A549 (cell line): ENCODE results near the gene MLLT1. TPM values are rescaled to one million over a fixed set of nuclear protein-coding genes. Genes with fewer than 3 reads are reported as not detected.

Experiments used
- ATAC-seq, 2 experiments: fragments of 200-7000 bp in 1 of 2; fragments of >200 bp in 1 of 2; cut with Nextera tagmentation in 1 of 2; cut with Tn5 transposase in 1 of 2; 3 replicates each; pipeline versions ENCODE4 v1.8.0 to v1.9.1; 2018 to 2020; ENCODE audit warnings: mild to moderate bottlenecking in 1 of 2, moderate library complexity in 1 of 2
- CTCF ChIA-PET: fragments of 300-600 bp; sonication (Branson Sonifier 250); formaldehyde crosslinking; extraction: SDS; loops from one replicate; lab custom pipeline; 2021; ENCODE audit warnings: antibody characterized with exemption, inconsistent platforms; lab: Yijun Ruan, JAX
- POLR2A ChIA-PET: fragments of 350-600 bp; formaldehyde crosslinking; extraction: SDS; loops from one replicate; lab custom pipeline; 2021; ENCODE audit warnings: antibody characterized with exemption, inconsistent platforms; lab: Yijun Ruan, JAX
- DNase-seq, 2 experiments: peaks; one replicate each; pipeline versions ENCODE4 v3.0.0 to v3.0.0-alpha.2; 2011 to 2016; ENCODE audit warnings: low read depth in 1 of 2, low spot score in 1 of 2
- FAIRE-seq: peaks from 2 replicates; lab custom pipeline; 2011; peaks lifted over from hg19 to GRCh38; lab: Jason Lieb, UNC
- H3K27ac ChIP-seq, 2 experiments: fragments of >200 bp; sonication (Bioruptor Twin); formaldehyde crosslinking; 3 replicates each; pipeline ENCODE4 v1.5.1; 2016 to 2017
- H3K4me1 ChIP-seq: fragments of >200 bp; sonication (Bioruptor Twin); formaldehyde crosslinking; 3 replicates; pipeline ENCODE4 v1.6.1; 2016
- H3K4me2 ChIP-seq: fragments of >200 bp; sonication (Bioruptor Twin); formaldehyde crosslinking; 3 replicates; pipeline ENCODE4 v1.6.1; 2016
- H3K4me3 ChIP-seq: fragments of >200 bp; sonication (Bioruptor Twin); formaldehyde crosslinking; 3 replicates; pipeline ENCODE4 v1.5.1; 2016
- H3K9me3 ChIP-seq: fragments of >200 bp; sonication (Bioruptor Twin); formaldehyde crosslinking; 3 replicates; pipeline ENCODE4 v1.6.1; 2016
- BHLHE40 ChIP-seq: IDR thresholded peaks from 2 replicates; pipeline ENCODE4 v1.6.1; 2012; ENCODE audit warnings: low read depth, low read length, inconsistent platforms
- CEBPB ChIP-seq, 2 experiments: fragments of >200 bp in 1 of 2; sonication (Bioruptor Twin) in 1 of 2; formaldehyde crosslinking in 1 of 2; IDR thresholded peaks; 2 replicates each; pipeline ENCODE4 v1.6.1; 2012 to 2016
- CHD2 ChIP-seq: fragments of 150-350 bp; IDR thresholded peaks from 2 replicates; pipeline ENCODE4 v1.6.1; 2014; ENCODE audit warnings: low read length; ENCODE audit not compliant: partially characterized antibody
- EHF ChIP-seq: fragments of 250-450 bp; sonication (Bioruptor Pico); IDR thresholded peaks from 2 replicates; pipeline ENCODE4 v1.5.0; 2020; ENCODE audit warnings: mild to moderate bottlenecking
- EP300 ChIP-seq, 2 experiments: fragments of >200 bp; sonication (Bioruptor Twin); formaldehyde crosslinking; IDR thresholded peaks; 2 replicates in 1 of 2; 3 replicates in 1 of 2; pipeline ENCODE4 v1.6.1; 2016 to 2017
- ESRRA ChIP-seq: fragments of 150-350 bp; IDR thresholded peaks from 2 replicates; pipeline ENCODE4 v1.6.1; 2014; ENCODE audit warnings: mild to moderate bottlenecking, low read length, borderline replicate concordance
- HEYL ChIP-seq: fragments of 250-450 bp; sonication (Bioruptor Pico); IDR thresholded peaks from 2 replicates; pipeline ENCODE4 v1.8.0; 2021; ENCODE audit warnings: mild to moderate bottlenecking, moderate library complexity
- HOXB13 ChIP-seq: fragments of 250-450 bp; sonication (Bioruptor Pico); IDR thresholded peaks from 2 replicates; pipeline ENCODE4 v1.5.0; 2020; ENCODE audit warnings: low read depth, mild to moderate bottlenecking, moderate library complexity
- HOXB5 ChIP-seq: fragments of 250-450 bp; sonication (Bioruptor Pico); IDR thresholded peaks from 2 replicates; pipeline ENCODE4 v1.5.0; 2020; ENCODE audit warnings: mild to moderate bottlenecking, moderate library complexity
- JUNB ChIP-seq: fragments of >200 bp; sonication (Bioruptor Twin); formaldehyde crosslinking; IDR thresholded peaks from 2 replicates; pipeline ENCODE4 v1.6.1; 2016
- MYC ChIP-seq: IDR thresholded peaks from 2 replicates; pipeline ENCODE4 v1.6.1; 2012; ENCODE audit warnings: mild to moderate bottlenecking, inconsistent platforms, low read length, improper control_type of control experiment, borderline replicate concordance
- NFE2L2 ChIP-seq: fragments of 150-350 bp; conservative IDR thresholded peaks from 2 replicates; pipeline ENCODE4 v1.6.1; 2014; ENCODE audit warnings: low read length
- NPAS2 ChIP-seq: fragments of 250-450 bp; sonication (Bioruptor Pico); IDR thresholded peaks from 2 replicates; pipeline ENCODE4 v1.8.0; 2022; ENCODE audit warnings: mild to moderate bottlenecking, moderate library complexity, borderline replicate concordance
- NR3C1 ChIP-seq: fragments of >200 bp; sonication (Bioruptor Twin); formaldehyde crosslinking; IDR thresholded peaks from 3 replicates; pipeline ENCODE4 v1.6.1; 2017
- PBX3 ChIP-seq: IDR thresholded peaks from 2 replicates; pipeline ENCODE4 v1.6.1; 2012
- PHF8 ChIP-seq: fragments of 200-600 bp; sonication (generic); IDR thresholded peaks from 2 replicates; pipeline ENCODE4 v1.6.1; 2016; ENCODE audit warnings: low read depth, mild to moderate bottlenecking, antibody characterized with exemption, moderate library complexity, borderline replicate concordance
- POLR2AphosphoS2 ChIP-seq: conservative IDR thresholded peaks from 2 replicates; pipeline ENCODE4 v1.6.1; 2012; ENCODE audit warnings: low read length, improper control_type of control experiment, inconsistent platforms
- SREBF2 ChIP-seq: fragments of 450-650 bp; IDR thresholded peaks from 2 replicates; pipeline ENCODE4 v1.6.1; 2014; ENCODE audit warnings: mild to moderate bottlenecking, moderate library complexity
- TFCP2L1 ChIP-seq: fragments of 250-450 bp; sonication (Bioruptor Pico); IDR thresholded peaks from 2 replicates; pipeline ENCODE4 v1.5.0; 2021; ENCODE audit warnings: mild to moderate bottlenecking
- TP53 ChIP-seq: fragments of 250-450 bp; sonication (Bioruptor Pico); IDR thresholded peaks from 2 replicates; pipeline ENCODE4 v1.5.0; 2021; ENCODE audit warnings: mild to moderate bottlenecking, moderate library complexity
- USF2 ChIP-seq: fragments of 450-650 bp; IDR thresholded peaks from 2 replicates; pipeline ENCODE4 v1.6.1; 2014; ENCODE audit warnings: antibody characterized with exemption
- ZFP36 ChIP-seq: fragments of 450-650 bp; IDR thresholded peaks from 2 replicates; pipeline ENCODE4 v1.6.1; 2014; ENCODE audit warnings: borderline replicate concordance; ENCODE audit not compliant: partially characterized antibody
- ZNF302 ChIP-seq: fragments of 250-450 bp; sonication (Bioruptor Pico); IDR thresholded peaks from 2 replicates; pipeline ENCODE4 v1.9.0; 2021; ENCODE audit warnings: inconsistent platforms, mild to moderate bottlenecking, moderate library complexity
- WGBS: methylation state at CpG from one replicate; pipeline ENCODE4 v1.1.6; 2017; ENCODE audit errors: missing lambda C conversion rate; 5-methylcytosine and 5-hydroxymethylcytosine counted together
- polyA plus RNA-seq, 4 experiments: library from polyadenylated mRNA; depleted of rRNA in 3 of 4; stranded (reverse); fragments of >200 nt; fragmentation: RNase III in 1 of 4; extraction: RNeasy Plus Mini Kit Qiagen cat#74134 plus additional on column Dnase treatment in 1 of 4; gene quantifications; 2 replicates in 3 of 4; 3 replicates in 1 of 4; pipeline ENCODE4 v1.2.3, GENCODE V29; 2011 to 2017

The MLLT1 gene
- polyA plus RNA-seq, 2 of the 4 experiments (the other 2 are of a cell fraction) = 7.4 to 17.5 TPM

GRCh38 chr19:6272913-6273600, 6.7 kb downstream of the MLLT1 start:
- Histone ChIP-seq H3K4me2 (no peak overlapping the region), H3K9me3 (no peaks in the 10 kb centered on the region), H3K4me3 (no peak overlapping the region), H3K27ac (no peak overlapping the region), H3K4me1 (peaks cover 9% of the 10 kb centered on the region; the same call in 1 of the 3 replicates)
- no peak for FAIRE-seq
- 85% methylated on average over 22 of the region's 22 CpGs for WGBS
- ChIA-PET POLR2A (no interaction called here), CTCF (no interaction called here)
- TF ChIP-seq NR3C1 (no peak), JUNB (no peak), HEYL (CRISPR knock-in tag) (no peak), PHF8 (no peak), ZNF302 (CRISPR knock-in tag) (no peak), EP300 (IDR thresholded peaks at IDR 0.05) (no peak), CHD2 (no peak), NPAS2 (CRISPR knock-in tag) (no peak), CEBPB (IDR thresholded peaks at IDR 0.05) (no peak), POLR2AphosphoS2 (no peak), USF2 (no peak), PBX3 (no peak), TP53 (CRISPR knock-in tag) (no peak), HOXB5 (CRISPR knock-in tag) (no peak), TFCP2L1 (CRISPR knock-in tag) (no peak)
- no peak for ATAC-seq
- DNase-seq = no peak

- H3K4me3 ChIP-seq = no peak overlapping the region
- DNase-seq = no peak
- CTCF ChIA-PET = no interaction called here
- TF ChIP-seq PBX3 (no peak), MYC (no peak), ZFP36 (no peak), SREBF2 (no peak), EP300 (IDR thresholded peaks at IDR 0.05) (no peak), CEBPB (IDR thresholded peaks at IDR 0.05) (no peak), ESRRA (no peak), HEYL (CRISPR knock-in tag) (no peak), HOXB13 (CRISPR knock-in tag) (no peak), BHLHE40 (no peak), NPAS2 (CRISPR knock-in tag) (no peak), NFE2L2 (no peak), EHF (CRISPR knock-in tag) (no peak)
- POLR2A ChIA-PET = no interaction called here
- WGBS = 94% methylated on average over 11 of the region's 11 CpGs
- ATAC-seq = no peak
- H3K4me1 ChIP-seq = peaks cover 7% of the 10 kb centered on the region; the same call in 1 of the 3 replicates
- no peak overlapping the region for H3K27ac ChIP-seq
- no peaks in the 10 kb centered on the region for H3K9me3 ChIP-seq
- no peak overlapping the region for H3K4me2 ChIP-seq
- FAIRE-seq = no peak
These were observed 7.4 kb downstream of the MLLT1 start for GRCh38 chr19:6272411-6272791.
